GM10248 (cell line): ENCODE data around the gene PRRT1B.

ENCODE experiments used
- CTCF ChIA-PET: fragments of 300-600 bp; sonication (Branson Sonifier 250); formaldehyde crosslinking; extraction: SDS; loops from one replicate; lab custom pipeline; 2021; ENCODE audit warnings: antibody characterized with exemption; lab: Yijun Ruan, JAX
- POLR2A ChIA-PET: fragments of 350-650 bp; sonication (Branson Sonifier 250); formaldehyde crosslinking; extraction: SDS; loops from one replicate; lab custom pipeline; 2020; ENCODE audit warnings: antibody characterized with exemption; lab: Yijun Ruan, JAX
- DNase-seq: peaks from one replicate; pipeline ENCODE4 v3.0.0; 2012; ENCODE audit errors: extremely low spot score
- CTCF ChIP-seq: IDR thresholded peaks from 2 replicates; pipeline ENCODE4 v1.5.1; 2012; ENCODE audit warnings: mild to moderate bottlenecking, low read depth; ENCODE audit errors: extremely low read depth, missing control alignments, control extremely low read depth

The PRRT1B gene

DNA sequence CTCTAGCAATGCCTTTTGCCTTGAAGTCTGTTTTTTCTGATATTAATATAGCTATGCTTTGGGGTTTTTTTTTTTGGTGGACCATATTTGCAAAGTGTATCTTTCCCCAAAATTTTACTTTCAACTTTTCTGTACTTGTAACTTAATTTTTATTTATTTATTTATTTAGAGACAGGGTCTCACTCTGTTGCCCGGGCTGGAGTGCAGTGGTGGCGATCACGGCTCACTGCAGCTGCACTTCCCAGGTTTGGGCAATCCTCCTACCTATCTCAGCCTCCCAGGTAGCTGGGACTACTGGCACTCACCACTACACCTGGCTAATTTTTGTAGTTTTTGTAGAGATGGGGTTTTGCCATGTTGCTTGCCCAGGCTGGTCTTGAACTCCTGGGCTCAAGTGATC, 20.8 kb downstream of the PRRT1B start:
- DNase-seq: no peak
- ChIA-PET POLR2A (interaction anchor here (0.6 kb wide), 1 partner anchor 856 kb away, joined by 5 read pairs; no protein-coding TSS in a partner anchor), CTCF (no interaction called here)
- no peak for TF ChIP-seq CTCF

- no peak for TF ChIP-seq CTCF
- ChIA-PET POLR2A (no interaction called here), CTCF (no interaction called here)
- no peak for DNase-seq
Measured at GRCh38 chr9:131567910-131568309, 22.6 kb downstream of the PRRT1B start.

- no peak for TF ChIP-seq CTCF
- CTCF ChIA-PET: interaction anchor here (1.3 kb wide), 1 partner anchor 16 kb away, joined by 4 read pairs; no protein-coding TSS in a partner anchor
- no peak for DNase-seq
- POLR2A ChIA-PET: no interaction called here
Measured at GRCh38 chr9:131574730-131575640, 29.7 kb downstream of the PRRT1B start.

DNA sequence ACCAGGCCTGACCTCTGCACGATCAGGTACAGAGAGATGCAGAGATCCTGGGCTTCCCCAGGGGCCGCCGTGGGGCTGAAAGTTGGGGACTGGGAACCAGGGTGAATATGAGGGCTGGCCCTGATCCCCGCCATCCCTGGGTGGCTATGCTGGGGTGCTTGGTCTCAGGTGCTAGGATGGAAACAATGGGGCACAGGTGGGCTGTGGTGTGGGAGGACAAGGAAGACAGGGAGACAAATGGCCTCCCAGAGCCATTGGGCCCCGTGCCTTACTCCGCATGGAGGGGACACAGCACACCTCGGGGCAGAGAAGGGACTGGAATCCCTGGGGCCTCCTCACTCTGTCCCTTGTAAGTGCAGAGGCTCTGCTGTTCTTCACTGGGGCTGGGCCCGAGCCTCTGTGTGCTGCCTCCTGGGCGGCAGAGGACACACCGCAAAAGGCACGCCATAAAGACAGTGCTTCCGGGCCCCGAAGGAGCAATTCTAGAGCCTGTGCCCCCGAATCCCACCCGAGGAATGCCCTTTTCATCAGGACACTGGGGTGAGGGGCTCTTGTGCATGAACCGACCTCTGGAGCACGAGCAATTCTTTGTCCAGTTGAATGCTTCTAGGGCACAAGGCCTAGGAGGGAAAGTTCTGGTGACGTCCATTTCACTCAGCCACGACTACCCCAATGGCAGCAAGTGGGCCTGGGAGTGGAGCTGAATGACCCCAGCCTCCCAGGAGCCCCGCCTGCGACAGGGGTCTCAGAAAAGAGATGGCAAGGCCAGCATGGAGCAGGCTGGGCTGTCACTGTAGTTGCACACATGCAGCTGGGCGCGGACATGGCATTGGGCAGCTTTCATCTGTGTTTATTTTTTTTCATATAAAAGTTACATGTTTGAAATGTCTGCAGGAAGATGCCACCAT, 30.9 kb downstream of the PRRT1B start:
- ChIA-PET POLR2A (no interaction called here), CTCF (interaction anchor here (1.0 kb wide), 1 partner anchor 22 kb away, joined by 3 read pairs; no protein-coding TSS in a partner anchor)
- no peak for TF ChIP-seq CTCF

GRCh38 chr9:131577005-131578000, 32.0 kb downstream of the PRRT1B start:
- TF ChIP-seq CTCF: no peak
- ChIA-PET CTCF (interaction anchor here (1.0 kb wide), 1 partner anchor 23 kb away, joined by 3 read pairs; no protein-coding TSS in a partner anchor), POLR2A (no interaction called here)
- no peak for DNase-seq

More for the DNA sequence above, 30.9 kb downstream of the PRRT1B start:
- DNase-seq: no peak
